Measurements from ENCODE around the gene NCKAP5L. TPM values are rescaled to one million over a fixed set of nuclear protein-coding genes. Genes with fewer than 3 reads are reported as not detected.

Gene NCKAP5L
- total and polyA plus RNA-seq, 9 of the 15 experiments (the other 6 are each of a cell fraction or from before 2014, with no cell fraction given) = 0.01 to 14.4 (median 3.7) TPM

DNA sequence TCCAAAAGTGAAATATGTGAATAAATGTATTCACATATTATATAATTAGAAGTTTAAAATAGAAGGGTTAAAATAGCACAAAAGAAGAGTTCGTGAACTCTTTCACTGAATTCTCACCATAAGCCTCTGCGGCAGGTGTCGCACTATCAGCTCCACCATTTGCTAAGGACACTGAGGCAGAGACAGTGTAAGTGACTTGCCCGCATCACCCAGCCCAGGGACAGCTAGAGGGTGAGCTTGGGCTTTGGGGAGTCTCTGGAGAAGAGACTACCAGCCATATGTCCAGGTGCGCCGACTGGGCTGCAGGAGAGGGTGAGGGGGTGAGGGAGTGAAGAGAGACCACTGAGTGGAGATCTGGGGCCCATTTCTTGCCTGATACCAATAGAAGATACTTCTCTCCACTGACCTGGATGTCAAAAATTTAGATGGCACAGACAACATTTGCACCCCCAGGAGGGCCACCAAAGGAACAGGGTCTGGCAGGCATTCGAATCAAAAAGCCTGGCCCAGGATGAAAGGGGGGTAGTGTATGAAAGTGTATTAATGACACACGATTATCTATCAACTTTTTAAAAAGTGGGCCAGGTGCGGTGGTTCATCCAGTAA is 47.0 kb upstream of the NCKAP5L start:
- TF ChIP-seq NFIX (CRISPR knock-in tag; IDR thresholded peaks at IDR 0.05; ENCODE audit: low read depth) (no peak), MCM5 (IDR thresholded peaks at IDR 0.05; ENCODE audit: low read depth) (no peak), ZNF184 (CRISPR knock-in tag; IDR thresholded peaks at IDR 0.05) (no peak), KHSRP (IDR thresholded peaks at IDR 0.05) (no peak), RAD21 (CRISPR knock-in tag; conservative IDR thresholded peaks at IDR 0.05 in 1 of 2, IDR thresholded peaks at IDR 0.05 in 1 of 2) (no peak)
- TF ChIP-seq, protein P1, sequence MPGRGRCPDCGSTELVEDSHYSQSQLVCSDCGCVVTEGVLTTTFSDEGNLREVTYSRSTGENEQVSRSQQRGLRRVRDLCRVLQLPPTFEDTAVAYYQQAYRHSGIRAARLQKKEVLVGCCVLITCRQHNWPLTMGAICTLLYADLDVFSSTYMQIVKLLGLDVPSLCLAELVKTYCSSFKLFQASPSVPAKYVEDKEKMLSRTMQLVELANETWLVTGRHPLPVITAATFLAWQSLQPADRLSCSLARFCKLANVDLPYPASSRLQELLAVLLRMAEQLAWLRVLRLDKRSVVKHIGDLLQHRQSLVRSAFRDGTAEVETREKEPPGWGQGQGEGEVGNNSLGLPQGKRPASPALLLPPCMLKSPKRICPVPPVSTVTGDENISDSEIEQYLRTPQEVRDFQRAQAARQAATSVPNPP (IDR thresholded peaks at IDR 0.05; ENCODE audit: borderline replicate concordance, insufficient read depth, insufficient read length) = no peak
- TF ChIP-seq, protein P2, sequence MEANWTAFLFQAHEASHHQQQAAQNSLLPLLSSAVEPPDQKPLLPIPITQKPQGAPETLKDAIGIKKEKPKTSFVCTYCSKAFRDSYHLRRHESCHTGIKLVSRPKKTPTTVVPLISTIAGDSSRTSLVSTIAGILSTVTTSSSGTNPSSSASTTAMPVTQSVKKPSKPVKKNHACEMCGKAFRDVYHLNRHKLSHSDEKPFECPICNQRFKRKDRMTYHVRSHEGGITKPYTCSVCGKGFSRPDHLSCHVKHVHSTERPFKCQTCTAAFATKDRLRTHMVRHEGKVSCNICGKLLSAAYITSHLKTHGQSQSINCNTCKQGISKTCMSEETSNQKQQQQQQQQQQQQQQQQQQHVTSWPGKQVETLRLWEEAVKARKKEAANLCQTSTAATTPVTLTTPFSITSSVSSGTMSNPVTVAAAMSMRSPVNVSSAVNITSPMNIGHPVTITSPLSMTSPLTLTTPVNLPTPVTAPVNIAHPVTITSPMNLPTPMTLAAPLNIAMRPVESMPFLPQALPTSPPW (CRISPR knock-in tag; IDR thresholded peaks at IDR 0.05) = no peak
- Histone ChIP-seq H3K36me3 (ENCODE audit: control insufficient read depth, insufficient read depth, low read length) (no peaks in the 10 kb centered on the region), H3K9me3 (replicated peaks; ENCODE audit: control insufficient read depth, insufficient read depth, low read depth, low read length) (peaks cover 15% of the 10 kb centered on the region), H2AFZ (ENCODE audit: low read depth, low read length) (no peak overlapping the region), H3K9ac (ENCODE audit: insufficient read depth in 1 of 2, low read depth in 2 of 2, low read length in 2 of 2) (no peak overlapping the region), H3K4me1 (replicated peaks in 1 of 2; ENCODE audit: control insufficient read depth in 2 of 2, insufficient read depth in 2 of 2, low read length in 2 of 2) (peaks cover 6 to 9% of the 10 kb centered on the region in 2 experiments), H3K27me3 (ENCODE audit: control insufficient read depth in 2 of 2, insufficient read depth in 2 of 2, low read length in 2 of 2) (no peaks in the 10 kb centered on the region), H3K79me2 (ENCODE audit: control insufficient read depth, insufficient read depth, low read length) (no peaks in the 10 kb centered on the region), H4K20me1 (replicated peaks; ENCODE audit: control insufficient read depth, insufficient read depth, low read length) (no peaks in the 10 kb centered on the region), H3K4me3 (no peak overlapping the region), H3K4me2 (ENCODE audit: insufficient read depth, low read length) (no peak overlapping the region), H3K27ac (ENCODE audit: extremely low read depth, low read depth, low read length) (no peak overlapping the region), H3K9me1 (ENCODE audit: control insufficient read depth, insufficient read depth, low read length) (no peaks in the 10 kb centered on the region)
- WGBS (ENCODE audit: insufficient coverage, low coverage, missing lambda C conversion rate) = 35% methylated on average over 9 of the region's 9 CpGs
- POLR2A ChIA-PET = no interaction called here
- FAIRE-seq (no peak), DNase-seq (ENCODE audit: extremely low read depth in 1 of 4, low spot score in 3 of 4) (no peak), ATAC-seq (no peak)
- CTCF ChIA-PET (ENCODE audit: low intra/inter-chr PET ratio) = no interaction called here
- BruUV-seq (replicated peaks) = no TSS peak
- intact Hi-C loops (cut with micrococcal nuclease) (no loop called here), in situ Hi-C loops (cut with MboI) (no loop called here)

All from K562 (cell line).